HEK293 (cell line): ENCODE measurements around the gene TMEM145.

Experiments used
- EGR2 ChIP-seq: fragments of 450-650 bp; formaldehyde crosslinking; IDR thresholded peaks from 2 replicates; pipeline ENCODE4 v1.5.1; 2016; ENCODE audit warnings: low read depth, missing biosample characterization, missing genetic modification characterization
- HOXA7 ChIP-seq: sonication (generic); formaldehyde crosslinking; IDR thresholded peaks from 2 replicates; pipeline ENCODE4 v1.8.1; 2022; ENCODE audit warnings: missing genetic modification reagents, borderline replicate concordance
- KLF7 ChIP-seq: fragments of 450-650 bp; formaldehyde crosslinking; IDR thresholded peaks from 2 replicates; pipeline ENCODE4 v1.5.1; 2016; ENCODE audit warnings: missing biosample characterization, missing genetic modification characterization, borderline replicate concordance
- SALL2 ChIP-seq: fragments of 450-650 bp; formaldehyde crosslinking; IDR thresholded peaks from 2 replicates; pipeline ENCODE4 v1.5.0; 2017; ENCODE audit warnings: missing biosample characterization, mild to moderate bottlenecking, missing genetic modification characterization, borderline replicate concordance
- SP3 ChIP-seq: fragments of 450-650 bp; formaldehyde crosslinking; IDR thresholded peaks from 2 replicates; pipeline ENCODE4 v1.5.1; 2016; ENCODE audit warnings: missing biosample characterization, missing genetic modification characterization
- WT1 ChIP-seq: fragments of 450-650 bp; formaldehyde crosslinking; IDR thresholded peaks from 2 replicates; pipeline ENCODE4 v1.5.1; 2016; ENCODE audit warnings: missing biosample characterization, missing genetic modification characterization
- ZFHX2 ChIP-seq: fragments of 450-650 bp; formaldehyde crosslinking; conservative IDR thresholded peaks from 2 replicates; pipeline ENCODE4 v1.5.1; 2016; ENCODE audit warnings: missing biosample characterization, missing genetic modification characterization
- ZFP41 ChIP-seq: fragments of 450-650 bp; formaldehyde crosslinking; IDR thresholded peaks from 2 replicates; pipeline ENCODE4 v1.5.1; 2016; ENCODE audit warnings: missing biosample characterization, missing genetic modification characterization, borderline replicate concordance
- ZFP69B ChIP-seq: fragments of 450-650 bp; formaldehyde crosslinking; IDR thresholded peaks from 2 replicates; pipeline ENCODE4 v1.5.1; 2016; ENCODE audit warnings: missing biosample characterization, missing genetic modification characterization
- ZNF10 ChIP-seq: fragments of 450-650 bp; formaldehyde crosslinking; IDR thresholded peaks from 2 replicates; pipeline ENCODE4 v1.5.1; 2017; ENCODE audit warnings: missing biosample characterization, missing genetic modification characterization
- ZNF138 ChIP-seq: fragments of 450-650 bp; formaldehyde crosslinking; IDR thresholded peaks from 2 replicates; pipeline ENCODE4 v1.5.1; 2016; ENCODE audit warnings: missing biosample characterization, missing genetic modification characterization, borderline replicate concordance
- ZNF146 ChIP-seq: fragments of 450-650 bp; formaldehyde crosslinking; IDR thresholded peaks from 2 replicates; pipeline ENCODE4 v1.5.1; 2016; ENCODE audit warnings: missing biosample characterization, missing genetic modification characterization
- ZNF19 ChIP-seq: fragments of 450-650 bp; formaldehyde crosslinking; IDR thresholded peaks from 2 replicates; pipeline ENCODE4; 2016; ENCODE audit warnings: missing biosample characterization, missing genetic modification characterization, low read depth
- ZNF214 ChIP-seq: fragments of 450-650 bp; formaldehyde crosslinking; IDR thresholded peaks from 2 replicates; pipeline ENCODE4 v1.5.1; 2017; ENCODE audit warnings: missing biosample characterization, mild to moderate bottlenecking, missing genetic modification characterization, borderline replicate concordance
- ZNF311 ChIP-seq: fragments of 450-650 bp; formaldehyde crosslinking; IDR thresholded peaks from 2 replicates; pipeline ENCODE4 v1.5.1; 2017; ENCODE audit warnings: missing biosample characterization, missing genetic modification characterization, borderline replicate concordance
- ZNF335 ChIP-seq: fragments of 450-650 bp; formaldehyde crosslinking; conservative IDR thresholded peaks from 2 replicates; pipeline ENCODE4 v1.5.1; 2016; ENCODE audit warnings: missing biosample characterization, missing genetic modification characterization
- ZNF404 ChIP-seq: fragments of 450-650 bp; formaldehyde crosslinking; IDR thresholded peaks from 2 replicates; pipeline ENCODE4 v1.5.1; 2017; ENCODE audit warnings: missing biosample characterization, missing genetic modification characterization
- ZNF624 ChIP-seq: fragments of 450-650 bp; formaldehyde crosslinking; IDR thresholded peaks from 2 replicates; pipeline ENCODE4 v1.5.1; 2017; ENCODE audit warnings: missing biosample characterization, missing genetic modification characterization
- ZNF670 ChIP-seq: fragments of 450-650 bp; formaldehyde crosslinking; IDR thresholded peaks from 2 replicates; pipeline ENCODE4 v1.5.1; 2016; ENCODE audit warnings: missing biosample characterization, missing genetic modification characterization, low read depth
- ZNF785 ChIP-seq: fragments of 450-650 bp; formaldehyde crosslinking; IDR thresholded peaks from 2 replicates; pipeline ENCODE4 v1.5.1; 2016; ENCODE audit warnings: missing biosample characterization, missing genetic modification characterization
- ZNF791 ChIP-seq: fragments of 450-650 bp; formaldehyde crosslinking; IDR thresholded peaks from 2 replicates; pipeline ENCODE4 v1.5.1; 2016; ENCODE audit warnings: missing biosample characterization, missing genetic modification characterization
- TF ChIP-seq, protein P1 (sequence below): fragments of 450-650 bp; formaldehyde crosslinking; IDR thresholded peaks from 2 replicates; pipeline ENCODE4 v1.5.1; 2017; ENCODE audit warnings: missing biosample characterization, missing genetic modification characterization
- TF ChIP-seq, protein P2 (sequence below): fragments of 450-650 bp; formaldehyde crosslinking; IDR thresholded peaks from 2 replicates; pipeline ENCODE4 v1.5.1; 2016; ENCODE audit warnings: missing biosample characterization, missing genetic modification characterization
- TF ChIP-seq, protein P3 (sequence below): fragments of 450-650 bp; formaldehyde crosslinking; IDR thresholded peaks from 2 replicates; pipeline ENCODE4 v1.5.1; 2016; ENCODE audit warnings: missing biosample characterization, missing genetic modification characterization
- TF ChIP-seq, protein P4 (sequence below): fragments of 450-650 bp; formaldehyde crosslinking; IDR thresholded peaks from 2 replicates; pipeline ENCODE4 v1.5.1; 2016; ENCODE audit warnings: missing biosample characterization, missing genetic modification characterization
- TF ChIP-seq, protein P5 (sequence below): fragments of 450-650 bp; formaldehyde crosslinking; conservative IDR thresholded peaks from 2 replicates; pipeline ENCODE4 v1.5.1; 2016; ENCODE audit warnings: low read depth, missing biosample characterization, missing genetic modification characterization
- TF ChIP-seq, protein P6 (sequence below): fragments of 450-650 bp; formaldehyde crosslinking; IDR thresholded peaks from 2 replicates; pipeline ENCODE4 v1.5.1; 2017; ENCODE audit warnings: missing biosample characterization, missing genetic modification characterization

Gene TMEM145

DNA sequence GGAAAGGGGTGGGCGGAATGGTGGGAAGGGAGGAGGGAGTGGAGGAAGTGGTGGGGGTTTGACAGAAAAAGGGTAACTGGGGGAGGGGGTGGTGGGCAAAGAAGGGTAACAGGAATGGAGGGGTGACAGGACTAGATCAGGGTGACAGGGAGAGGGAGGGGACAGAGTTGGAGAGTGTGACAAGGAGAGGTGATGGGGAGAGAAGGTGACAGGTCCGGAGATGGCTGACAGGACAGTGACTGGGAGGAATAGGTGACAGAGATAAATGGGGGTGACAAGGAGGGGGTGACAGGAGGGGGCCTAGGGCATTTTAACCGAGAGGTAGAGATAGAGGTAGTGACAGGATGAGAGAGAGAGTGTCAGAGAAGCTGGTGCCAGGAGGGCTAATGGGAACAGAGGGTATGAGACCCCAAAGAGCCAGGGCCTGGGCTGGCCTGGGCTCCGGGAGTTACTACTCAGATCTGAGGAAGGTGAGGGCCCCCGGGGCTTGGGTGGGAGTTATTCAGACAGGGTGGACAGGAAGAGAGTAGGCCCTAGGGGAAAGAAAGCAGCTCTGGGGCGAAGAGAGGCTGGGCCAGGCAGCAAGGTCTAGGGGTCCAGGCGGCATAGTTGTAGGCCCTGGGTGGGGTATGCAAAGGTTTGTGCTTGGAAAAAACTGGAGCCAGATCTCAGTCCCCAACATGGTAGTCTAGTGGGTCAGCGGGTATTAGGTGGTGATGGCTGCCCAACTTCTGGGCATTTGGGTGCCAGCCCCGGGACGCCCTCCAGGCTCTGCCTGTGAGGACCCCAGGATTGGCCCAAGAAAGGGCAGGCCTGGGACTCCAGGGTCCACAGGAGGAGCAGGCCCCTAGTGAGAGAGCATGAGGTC, 43.4 kb upstream of the TMEM145 start (continued):
- TF ChIP-seq, protein P1, sequence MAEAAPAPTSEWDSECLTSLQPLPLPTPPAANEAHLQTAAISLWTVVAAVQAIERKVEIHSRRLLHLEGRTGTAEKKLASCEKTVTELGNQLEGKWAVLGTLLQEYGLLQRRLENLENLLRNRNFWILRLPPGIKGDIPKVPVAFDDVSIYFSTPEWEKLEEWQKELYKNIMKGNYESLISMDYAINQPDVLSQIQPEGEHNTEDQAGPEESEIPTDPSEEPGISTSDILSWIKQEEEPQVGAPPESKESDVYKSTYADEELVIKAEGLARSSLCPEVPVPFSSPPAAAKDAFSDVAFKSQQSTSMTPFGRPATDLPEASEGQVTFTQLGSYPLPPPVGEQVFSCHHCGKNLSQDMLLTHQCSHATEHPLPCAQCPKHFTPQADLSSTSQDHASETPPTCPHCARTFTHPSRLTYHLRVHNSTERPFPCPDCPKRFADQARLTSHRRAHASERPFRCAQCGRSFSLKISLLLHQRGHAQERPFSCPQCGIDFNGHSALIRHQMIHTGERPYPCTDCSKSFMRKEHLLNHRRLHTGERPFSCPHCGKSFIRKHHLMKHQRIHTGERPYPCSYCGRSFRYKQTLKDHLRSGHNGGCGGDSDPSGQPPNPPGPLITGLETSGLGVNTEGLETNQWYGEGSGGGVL (tag by site-specific recombination): peak; percentile 96
- TF ChIP-seq ZFHX2 (tag by site-specific recombination) (peak; percentile 77), ZFP41 (tag by site-specific recombination) (no peak), ZNF791 (tag by site-specific recombination) (peak; percentile 64; the same call in 1 of the 2 replicates), ZNF404 (tag by site-specific recombination) (no peak), ZNF146 (0 out of 2 replicates have a peak, but pooled peaks have one; percentile 7), SP3 (tag by site-specific recombination) (no peak), WT1 (tag by site-specific recombination) (peak; percentile 46), KLF7 (tag by site-specific recombination) (0 out of 2 replicates have a peak, but pooled peaks have one; percentile 13), ZNF10 (tag by site-specific recombination) (no peak), ZNF785 (tag by site-specific recombination) (peak; percentile 67; the same call in 1 of the 2 replicates), ZNF624 (tag by site-specific recombination) (no peak), SALL2 (tag by site-specific recombination) (no peak), ZNF214 (tag by site-specific recombination) (no peak), ZFP69B (0 out of 2 replicates have a peak, but pooled peaks have one; percentile 35), ZNF311 (tag by site-specific recombination) (0 out of 2 replicates have a peak, but pooled peaks have one; percentile 22), ZNF335 (tag by site-specific recombination) (peak; percentile 61), HOXA7 (CRISPR knock-in tag) (no peak), ZNF19 (tag by site-specific recombination) (peak; percentile 24; the same call in 1 of the 2 replicates), ZNF138 (tag by site-specific recombination) (no peak), EGR2 (tag by site-specific recombination) (peak; percentile 56), ZNF670 (tag by site-specific recombination) (no peak)
- TF ChIP-seq, protein P2, sequence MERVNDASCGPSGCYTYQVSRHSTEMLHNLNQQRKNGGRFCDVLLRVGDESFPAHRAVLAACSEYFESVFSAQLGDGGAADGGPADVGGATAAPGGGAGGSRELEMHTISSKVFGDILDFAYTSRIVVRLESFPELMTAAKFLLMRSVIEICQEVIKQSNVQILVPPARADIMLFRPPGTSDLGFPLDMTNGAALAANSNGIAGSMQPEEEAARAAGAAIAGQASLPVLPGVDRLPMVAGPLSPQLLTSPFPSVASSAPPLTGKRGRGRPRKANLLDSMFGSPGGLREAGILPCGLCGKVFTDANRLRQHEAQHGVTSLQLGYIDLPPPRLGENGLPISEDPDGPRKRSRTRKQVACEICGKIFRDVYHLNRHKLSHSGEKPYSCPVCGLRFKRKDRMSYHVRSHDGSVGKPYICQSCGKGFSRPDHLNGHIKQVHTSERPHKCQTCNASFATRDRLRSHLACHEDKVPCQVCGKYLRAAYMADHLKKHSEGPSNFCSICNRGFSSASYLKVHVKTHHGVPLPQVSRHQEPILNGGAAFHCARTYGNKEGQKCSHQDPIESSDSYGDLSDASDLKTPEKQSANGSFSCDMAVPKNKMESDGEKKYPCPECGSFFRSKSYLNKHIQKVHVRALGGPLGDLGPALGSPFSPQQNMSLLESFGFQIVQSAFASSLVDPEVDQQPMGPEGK (tag by site-specific recombination): peak; percentile 88
- TF ChIP-seq, protein P3, sequence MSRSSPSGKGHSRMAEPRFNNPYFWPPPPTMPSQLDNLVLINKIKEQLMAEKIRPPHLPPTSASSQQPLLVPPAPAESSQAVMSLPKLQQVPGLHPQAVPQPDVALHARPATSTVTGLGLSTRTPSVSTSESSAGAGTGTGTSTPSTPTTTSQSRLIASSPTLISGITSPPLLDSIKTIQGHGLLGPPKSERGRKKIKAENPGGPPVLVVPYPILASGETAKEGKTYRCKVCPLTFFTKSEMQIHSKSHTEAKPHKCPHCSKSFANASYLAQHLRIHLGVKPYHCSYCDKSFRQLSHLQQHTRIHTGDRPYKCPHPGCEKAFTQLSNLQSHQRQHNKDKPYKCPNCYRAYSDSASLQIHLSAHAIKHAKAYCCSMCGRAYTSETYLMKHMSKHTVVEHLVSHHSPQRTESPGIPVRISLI (tag by site-specific recombination): no peak
- TF ChIP-seq, protein P4, sequence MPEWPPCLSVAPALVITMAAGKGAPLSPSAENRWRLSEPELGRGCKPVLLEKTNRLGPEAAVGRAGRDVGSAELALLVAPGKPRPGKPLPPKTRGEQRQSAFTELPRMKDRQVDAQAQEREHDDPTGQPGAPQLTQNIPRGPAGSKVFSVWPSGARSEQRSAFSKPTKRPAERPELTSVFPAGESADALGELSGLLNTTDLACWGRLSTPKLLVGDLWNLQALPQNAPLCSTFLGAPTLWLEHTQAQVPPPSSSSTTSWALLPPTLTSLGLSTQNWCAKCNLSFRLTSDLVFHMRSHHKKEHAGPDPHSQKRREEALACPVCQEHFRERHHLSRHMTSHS: 0 out of 2 replicates have a peak, but pooled peaks have one; percentile 26
- TF ChIP-seq, protein P5, sequence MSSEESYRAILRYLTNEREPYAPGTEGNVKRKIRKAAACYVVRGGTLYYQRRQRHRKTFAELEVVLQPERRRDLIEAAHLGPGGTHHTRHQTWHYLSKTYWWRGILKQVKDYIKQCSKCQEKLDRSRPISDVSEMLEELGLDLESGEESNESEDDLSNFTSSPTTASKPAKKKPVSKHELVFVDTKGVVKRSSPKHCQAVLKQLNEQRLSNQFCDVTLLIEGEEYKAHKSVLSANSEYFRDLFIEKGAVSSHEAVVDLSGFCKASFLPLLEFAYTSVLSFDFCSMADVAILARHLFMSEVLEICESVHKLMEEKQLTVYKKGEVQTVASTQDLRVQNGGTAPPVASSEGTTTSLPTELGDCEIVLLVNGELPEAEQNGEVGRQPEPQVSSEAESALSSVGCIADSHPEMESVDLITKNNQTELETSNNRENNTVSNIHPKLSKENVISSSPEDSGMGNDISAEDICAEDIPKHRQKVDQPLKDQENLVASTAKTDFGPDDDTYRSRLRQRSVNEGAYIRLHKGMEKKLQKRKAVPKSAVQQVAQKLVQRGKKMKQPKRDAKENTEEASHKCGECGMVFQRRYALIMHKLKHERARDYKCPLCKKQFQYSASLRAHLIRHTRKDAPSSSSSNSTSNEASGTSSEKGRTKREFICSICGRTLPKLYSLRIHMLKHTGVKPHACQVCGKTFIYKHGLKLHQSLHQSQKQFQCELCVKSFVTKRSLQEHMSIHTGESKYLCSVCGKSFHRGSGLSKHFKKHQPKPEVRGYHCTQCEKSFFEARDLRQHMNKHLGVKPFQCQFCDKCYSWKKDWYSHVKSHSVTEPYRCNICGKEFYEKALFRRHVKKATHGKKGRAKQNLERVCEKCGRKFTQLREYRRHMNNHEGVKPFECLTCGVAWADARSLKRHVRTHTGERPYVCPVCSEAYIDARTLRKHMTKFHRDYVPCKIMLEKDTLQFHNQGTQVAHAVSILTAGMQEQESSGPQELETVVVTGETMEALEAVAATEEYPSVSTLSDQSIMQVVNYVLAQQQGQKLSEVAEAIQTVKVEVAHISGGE (tag by site-specific recombination): 0 out of 2 replicates have a peak, but pooled peaks have one; percentile 13
- TF ChIP-seq, protein P6, sequence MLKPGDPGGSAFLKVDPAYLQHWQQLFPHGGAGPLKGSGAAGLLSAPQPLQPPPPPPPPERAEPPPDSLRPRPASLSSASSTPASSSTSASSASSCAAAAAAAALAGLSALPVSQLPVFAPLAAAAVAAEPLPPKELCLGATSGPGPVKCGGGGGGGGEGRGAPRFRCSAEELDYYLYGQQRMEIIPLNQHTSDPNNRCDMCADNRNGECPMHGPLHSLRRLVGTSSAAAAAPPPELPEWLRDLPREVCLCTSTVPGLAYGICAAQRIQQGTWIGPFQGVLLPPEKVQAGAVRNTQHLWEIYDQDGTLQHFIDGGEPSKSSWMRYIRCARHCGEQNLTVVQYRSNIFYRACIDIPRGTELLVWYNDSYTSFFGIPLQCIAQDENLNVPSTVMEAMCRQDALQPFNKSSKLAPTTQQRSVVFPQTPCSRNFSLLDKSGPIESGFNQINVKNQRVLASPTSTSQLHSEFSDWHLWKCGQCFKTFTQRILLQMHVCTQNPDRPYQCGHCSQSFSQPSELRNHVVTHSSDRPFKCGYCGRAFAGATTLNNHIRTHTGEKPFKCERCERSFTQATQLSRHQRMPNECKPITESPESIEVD (tag by site-specific recombination): no peak
